GM12801 (cell line): Measurements from ENCODE around the gene SUDS3.

Source experiments
- TF ChIP-seq, protein P1 (sequence below): IDR thresholded peaks from one replicate; pipeline ENCODE4 v1.5.1; 2011; ENCODE audit warnings: control low read depth; ENCODE audit not compliant: insufficient read length; ENCODE audit errors: extremely low read depth

SUDS3 gene

DNA sequence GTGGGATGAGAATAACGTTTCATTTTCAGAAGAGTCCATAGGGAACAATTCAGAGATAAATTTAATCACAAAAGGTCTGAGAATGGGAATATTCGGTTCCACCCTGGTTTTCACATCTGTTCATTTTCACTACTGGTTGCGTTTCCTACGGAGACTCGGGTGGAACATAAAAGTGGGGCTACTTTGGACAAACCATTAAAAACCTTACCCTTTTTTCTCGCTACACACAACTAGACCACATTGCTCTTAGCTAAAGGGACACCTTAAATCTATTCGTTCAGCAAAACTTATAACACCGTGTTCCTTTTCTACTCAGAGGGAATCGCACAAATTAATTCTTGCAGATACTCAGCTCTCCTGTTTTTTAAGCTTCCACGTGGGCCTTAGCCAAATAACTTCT lies 1.0 kb upstream of the SUDS3 start:
- TF ChIP-seq, protein P1, sequence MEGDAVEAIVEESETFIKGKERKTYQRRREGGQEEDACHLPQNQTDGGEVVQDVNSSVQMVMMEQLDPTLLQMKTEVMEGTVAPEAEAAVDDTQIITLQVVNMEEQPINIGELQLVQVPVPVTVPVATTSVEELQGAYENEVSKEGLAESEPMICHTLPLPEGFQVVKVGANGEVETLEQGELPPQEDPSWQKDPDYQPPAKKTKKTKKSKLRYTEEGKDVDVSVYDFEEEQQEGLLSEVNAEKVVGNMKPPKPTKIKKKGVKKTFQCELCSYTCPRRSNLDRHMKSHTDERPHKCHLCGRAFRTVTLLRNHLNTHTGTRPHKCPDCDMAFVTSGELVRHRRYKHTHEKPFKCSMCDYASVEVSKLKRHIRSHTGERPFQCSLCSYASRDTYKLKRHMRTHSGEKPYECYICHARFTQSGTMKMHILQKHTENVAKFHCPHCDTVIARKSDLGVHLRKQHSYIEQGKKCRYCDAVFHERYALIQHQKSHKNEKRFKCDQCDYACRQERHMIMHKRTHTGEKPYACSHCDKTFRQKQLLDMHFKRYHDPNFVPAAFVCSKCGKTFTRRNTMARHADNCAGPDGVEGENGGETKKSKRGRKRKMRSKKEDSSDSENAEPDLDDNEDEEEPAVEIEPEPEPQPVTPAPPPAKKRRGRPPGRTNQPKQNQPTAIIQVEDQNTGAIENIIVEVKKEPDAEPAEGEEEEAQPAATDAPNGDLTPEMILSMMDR: no peak

DNA sequence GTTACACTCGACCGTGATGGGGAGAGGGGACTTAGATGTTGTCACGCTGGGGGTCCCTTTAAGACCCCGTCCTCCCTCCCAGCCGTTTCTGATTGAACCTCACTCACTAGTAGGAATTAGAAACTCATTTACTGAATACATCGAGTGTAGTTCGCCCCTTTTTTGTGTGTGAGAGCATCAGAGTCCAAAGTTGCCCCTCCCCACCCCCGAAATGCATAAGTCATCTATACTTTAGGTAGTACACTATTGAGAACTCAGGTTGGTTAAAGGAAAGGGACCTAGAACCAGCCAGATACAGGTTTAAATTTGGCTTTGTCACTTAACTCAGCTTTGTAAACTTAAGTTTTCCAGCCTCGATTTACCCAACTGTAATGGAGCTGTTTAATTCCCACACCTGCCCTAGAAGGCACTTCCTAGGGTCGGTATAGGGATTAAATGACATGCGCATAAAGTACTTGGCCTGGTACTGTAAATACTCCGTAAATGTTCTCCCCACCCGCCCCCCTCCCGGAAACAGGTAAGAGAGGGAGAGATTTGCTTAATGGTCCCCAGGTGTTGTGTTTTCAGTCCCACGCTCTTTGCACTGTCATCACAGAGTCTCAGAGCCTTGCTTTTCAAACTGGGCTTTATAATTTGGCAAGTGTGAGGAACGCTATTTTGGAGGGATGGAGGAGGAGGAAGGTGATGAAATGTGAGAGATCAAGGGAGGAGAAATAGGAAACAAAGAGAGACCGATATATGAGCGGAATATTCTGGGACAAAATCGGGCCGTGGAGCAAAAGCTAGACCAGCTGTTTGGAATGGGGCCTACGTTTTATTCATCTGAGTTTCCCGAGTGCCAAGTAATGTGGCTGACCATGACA lies 897 bp downstream of the SUDS3 start:
- TF ChIP-seq, protein P1: no peak

DNA sequence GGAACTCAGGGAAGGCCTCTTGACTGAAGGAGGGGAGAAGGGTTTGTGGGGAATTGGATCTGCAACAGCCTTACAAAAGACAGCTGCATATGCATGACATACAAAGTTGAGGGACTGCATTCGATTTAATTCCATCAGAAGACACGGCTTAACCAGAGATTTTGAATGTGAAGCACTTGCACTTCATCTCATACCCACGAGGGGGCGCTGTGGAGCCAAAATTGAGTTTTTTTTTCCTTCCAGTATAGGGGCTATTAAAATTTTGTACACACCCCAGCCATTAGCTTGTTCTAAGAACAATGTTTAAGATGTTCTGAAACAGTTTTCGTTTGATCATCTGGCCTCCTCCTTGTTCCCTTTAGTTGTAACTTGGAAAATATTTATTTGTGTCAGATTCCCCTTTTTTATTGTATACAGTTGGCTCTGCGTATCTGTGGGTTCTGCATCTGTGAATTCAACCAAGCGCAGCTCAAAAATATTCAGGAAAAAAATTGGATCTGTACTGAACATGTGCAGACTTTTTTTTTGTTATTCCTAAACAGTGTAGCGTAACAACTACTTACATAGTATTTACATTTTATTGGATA lies 1.6 kb downstream of the SUDS3 start:
- TF ChIP-seq, protein P1: no peak

DNA sequence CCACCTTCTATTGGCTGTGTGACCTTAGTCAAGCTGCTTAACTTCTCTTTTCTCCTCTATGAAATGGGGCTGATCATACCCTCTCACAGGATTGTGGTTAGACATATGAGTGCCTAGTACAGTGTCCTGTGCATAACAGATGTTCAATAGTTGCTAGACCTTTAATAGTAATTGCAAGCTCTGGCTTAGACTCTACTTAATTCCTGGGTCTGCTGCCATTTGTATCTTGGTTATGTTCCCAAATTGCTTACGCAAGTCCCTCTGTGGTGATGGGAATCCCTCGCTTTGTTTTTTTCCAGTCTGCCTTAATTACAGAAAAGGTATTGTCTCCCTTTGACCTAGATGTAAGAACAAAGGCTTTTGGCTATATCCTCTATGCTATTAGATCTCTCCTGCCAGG lies 15.1 kb downstream of the SUDS3 start:
- TF ChIP-seq, protein P1: no peak

DNA sequence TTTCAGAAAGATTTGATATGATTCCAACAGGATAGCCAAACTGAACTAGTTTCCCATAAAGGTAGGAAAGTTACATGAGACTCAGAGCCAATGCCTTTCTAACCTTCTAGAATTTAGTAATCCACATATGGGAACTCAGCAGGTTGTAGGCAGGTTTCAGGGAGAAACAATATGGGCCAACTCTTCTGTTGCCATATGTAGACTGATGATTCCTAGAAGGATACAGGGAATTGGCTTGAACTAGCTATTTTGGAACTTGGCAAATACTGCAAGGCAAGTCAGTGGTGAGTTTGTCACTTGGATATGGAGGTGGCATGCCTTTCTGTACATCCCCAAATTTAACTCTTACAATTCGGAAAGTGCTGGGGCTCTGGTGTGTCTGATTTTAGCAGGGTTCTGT lies 15.5 kb downstream of the SUDS3 start:
- TF ChIP-seq, protein P1: no peak

DNA sequence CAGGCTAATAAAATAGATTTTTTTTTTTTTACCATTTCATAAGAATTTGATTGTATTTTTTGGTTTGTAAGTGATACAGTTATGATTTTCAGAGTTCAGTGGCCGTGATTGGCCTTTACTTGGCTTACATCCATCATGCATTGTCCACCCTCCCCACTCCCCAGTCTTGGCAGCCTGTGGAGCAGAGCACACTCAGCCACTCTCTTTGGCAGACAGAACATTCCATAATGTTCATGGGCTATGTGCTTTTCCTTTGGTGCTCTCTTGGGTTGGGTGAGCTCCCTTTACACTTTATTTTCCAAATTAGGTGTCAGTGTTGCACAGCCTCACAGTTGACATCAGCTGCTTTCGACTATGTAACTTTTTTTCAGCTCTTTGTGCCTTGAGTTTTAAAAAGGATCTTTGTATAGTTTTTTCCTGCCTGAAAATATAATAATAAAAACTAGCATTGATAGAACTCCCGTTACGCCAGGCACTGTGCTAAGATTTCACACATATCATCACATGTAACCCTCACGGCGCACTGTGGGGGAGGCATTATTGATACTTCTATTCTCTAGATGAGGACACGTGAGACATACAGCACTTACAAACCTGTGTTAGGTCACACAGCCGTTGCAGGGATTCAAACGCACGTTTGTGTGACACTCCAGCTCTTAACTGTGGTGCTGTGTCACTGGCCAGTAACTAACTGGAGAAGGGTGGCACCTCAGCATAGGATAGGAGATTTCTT lies 21.5 kb downstream of the SUDS3 start:
- TF ChIP-seq, protein P1: no peak

DNA sequence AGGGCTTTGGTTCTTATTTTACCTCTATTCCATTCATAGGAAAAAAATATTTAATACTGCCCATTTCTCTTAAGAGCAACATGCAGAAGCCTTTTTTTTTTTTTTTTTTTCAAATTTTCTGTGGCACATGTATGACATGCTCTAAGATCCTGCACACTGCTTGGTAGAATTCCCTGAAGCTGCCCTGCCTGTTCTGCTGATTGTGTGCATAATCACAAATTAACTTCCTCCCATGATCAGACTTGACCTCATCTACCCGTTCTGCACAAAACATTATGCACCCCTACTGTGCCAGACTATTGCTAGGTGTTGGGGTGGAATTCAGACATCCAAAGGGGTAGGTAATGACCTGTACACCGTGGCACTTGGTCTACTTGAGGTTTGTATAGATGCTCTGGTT lies 22.2 kb downstream of the SUDS3 start:
- TF ChIP-seq, protein P1: no peak
